ENCODE data around the gene EFHC2. TPM values are rescaled to one million over a fixed set of nuclear protein-coding genes. Genes with fewer than 3 reads are reported as not detected.

EFHC2 gene
- total RNA-seq, 2 experiments from 2014 or later = not detected

DNA sequence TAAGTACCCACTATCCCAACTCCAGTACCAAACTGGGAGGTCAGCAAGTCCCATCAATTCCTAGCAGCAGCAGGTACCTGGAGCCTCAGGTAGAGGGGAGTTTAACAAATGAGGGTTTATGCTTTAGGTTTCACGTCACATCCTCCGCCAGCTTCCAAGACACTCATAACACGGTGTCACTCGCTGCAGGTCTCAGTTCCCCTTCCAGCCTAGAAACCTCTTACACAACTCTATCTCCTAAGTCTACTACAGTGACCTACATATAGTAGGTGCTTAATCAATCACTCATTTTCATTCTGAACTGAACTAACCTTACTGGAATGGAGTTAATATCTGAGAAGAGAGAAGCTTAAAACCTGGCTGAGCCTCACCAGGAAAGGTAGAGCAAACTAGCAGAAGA, 96.0 kb downstream of the EFHC2 start:
- ChIA-PET CTCF (ENCODE audit: unreplicated experiment) (no interaction called here), POLR2A (no interaction called here)
- Histone ChIP-seq H3K9me3 (ENCODE audit: low read length) (no peaks in the 10 kb centered on the region), H3K27ac (ENCODE audit: low read depth, low read length, poor library complexity, severe bottlenecking) (no peak overlapping the region), H3K4me3 (ENCODE audit: low read depth, low read length, poor library complexity, severe bottlenecking) (no peak overlapping the region), H2AFZ (ENCODE audit: low read length) (no peak overlapping the region), H4K20me1 (ENCODE audit: insufficient read depth, low read length) (no peaks in the 10 kb centered on the region), H3K4me1 (ENCODE audit: insufficient read depth, low read length, poor library complexity, severe bottlenecking) (no peaks in the 10 kb centered on the region), H3K4me2 (ENCODE audit: low read length) (no peak overlapping the region), H3K79me2 (ENCODE audit: insufficient read depth, low read depth, low read length) (no peaks in the 10 kb centered on the region), H3K36me3 (ENCODE audit: insufficient read depth, low read length) (no peaks in the 10 kb centered on the region), H3K9me2 (ENCODE audit: insufficient read depth, low read length) (no peaks in the 10 kb centered on the region)
- intact Hi-C loops (cut with micrococcal nuclease; ENCODE audit: unreplicated experiment) = no loop called here
- no peak for DNase-seq (ENCODE audit: low spot score)
- TF ChIP-seq, protein P1, sequence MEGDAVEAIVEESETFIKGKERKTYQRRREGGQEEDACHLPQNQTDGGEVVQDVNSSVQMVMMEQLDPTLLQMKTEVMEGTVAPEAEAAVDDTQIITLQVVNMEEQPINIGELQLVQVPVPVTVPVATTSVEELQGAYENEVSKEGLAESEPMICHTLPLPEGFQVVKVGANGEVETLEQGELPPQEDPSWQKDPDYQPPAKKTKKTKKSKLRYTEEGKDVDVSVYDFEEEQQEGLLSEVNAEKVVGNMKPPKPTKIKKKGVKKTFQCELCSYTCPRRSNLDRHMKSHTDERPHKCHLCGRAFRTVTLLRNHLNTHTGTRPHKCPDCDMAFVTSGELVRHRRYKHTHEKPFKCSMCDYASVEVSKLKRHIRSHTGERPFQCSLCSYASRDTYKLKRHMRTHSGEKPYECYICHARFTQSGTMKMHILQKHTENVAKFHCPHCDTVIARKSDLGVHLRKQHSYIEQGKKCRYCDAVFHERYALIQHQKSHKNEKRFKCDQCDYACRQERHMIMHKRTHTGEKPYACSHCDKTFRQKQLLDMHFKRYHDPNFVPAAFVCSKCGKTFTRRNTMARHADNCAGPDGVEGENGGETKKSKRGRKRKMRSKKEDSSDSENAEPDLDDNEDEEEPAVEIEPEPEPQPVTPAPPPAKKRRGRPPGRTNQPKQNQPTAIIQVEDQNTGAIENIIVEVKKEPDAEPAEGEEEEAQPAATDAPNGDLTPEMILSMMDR (conservative IDR thresholded peaks at IDR 0.05; ENCODE audit: low read length) = no peak
- no peak for TF ChIP-seq EZH2phosphoT487 (IDR thresholded peaks at IDR 0.05; ENCODE audit: borderline replicate concordance, low read depth, low read length)
- BruUV-seq (replicated peaks) = no TSS peak

DNA sequence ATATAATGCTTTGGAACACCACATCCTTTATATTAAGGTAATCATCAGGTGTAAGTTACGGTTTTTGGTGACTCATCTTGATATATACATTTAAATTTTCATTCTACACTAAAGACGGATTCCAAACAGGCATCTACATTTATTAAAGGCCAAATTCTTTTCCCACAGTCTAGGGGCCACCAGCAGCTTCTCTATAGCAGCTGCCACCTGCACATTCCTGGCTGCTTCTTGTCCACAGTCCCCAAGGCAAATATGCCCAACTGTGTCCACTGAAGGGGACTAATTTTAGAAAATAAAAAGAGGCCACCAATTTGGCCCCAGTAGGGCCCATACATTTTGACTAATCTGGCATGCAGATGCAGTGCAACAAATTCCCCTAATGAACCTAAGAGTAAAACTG, 96.6 kb downstream of the EFHC2 start:
- BruUV-seq (replicated peaks) = no TSS peak
- H3K4me3 ChIP-seq (ENCODE audit: low read depth, low read length, poor library complexity, severe bottlenecking) = no peak overlapping the region
- no peaks in the 10 kb centered on the region for H3K4me1 ChIP-seq (ENCODE audit: insufficient read depth, low read length, poor library complexity, severe bottlenecking)
- ChIA-PET POLR2A (no interaction called here), CTCF (ENCODE audit: unreplicated experiment) (no interaction called here)
- H3K36me3 ChIP-seq (ENCODE audit: insufficient read depth, low read length) = no peaks in the 10 kb centered on the region
- no peak overlapping the region for H3K4me2 ChIP-seq (ENCODE audit: low read length)
- no peak overlapping the region for H2AFZ ChIP-seq (ENCODE audit: low read length)
- DNase-seq (ENCODE audit: low spot score) = no peak
- no peaks in the 10 kb centered on the region for H4K20me1 ChIP-seq (ENCODE audit: insufficient read depth, low read length)
- no peaks in the 10 kb centered on the region for H3K9me2 ChIP-seq (ENCODE audit: insufficient read depth, low read length)
- H3K9me3 ChIP-seq (ENCODE audit: low read length) = no peaks in the 10 kb centered on the region
- TF ChIP-seq EZH2phosphoT487 (IDR thresholded peaks at IDR 0.05; ENCODE audit: borderline replicate concordance, low read depth, low read length) = no peak
- TF ChIP-seq, protein P1 (conservative IDR thresholded peaks at IDR 0.05; ENCODE audit: low read length) = no peak
- no peaks in the 10 kb centered on the region for H3K79me2 ChIP-seq (ENCODE audit: insufficient read depth, low read depth, low read length)
- no peak overlapping the region for H3K27ac ChIP-seq (ENCODE audit: low read depth, low read length, poor library complexity, severe bottlenecking)
- intact Hi-C loops (cut with micrococcal nuclease; ENCODE audit: unreplicated experiment) = no loop called here

GRCh38 chrX:44245733-44246132, 97.7 kb downstream of the EFHC2 start:
- no peaks in the 10 kb centered on the region for H4K20me1 ChIP-seq (ENCODE audit: insufficient read depth, low read length)
- no peaks in the 10 kb centered on the region for H3K9me3 ChIP-seq (ENCODE audit: low read length)
- no peaks in the 10 kb centered on the region for H3K79me2 ChIP-seq (ENCODE audit: insufficient read depth, low read depth, low read length)
- H3K4me3 ChIP-seq (ENCODE audit: low read depth, low read length, poor library complexity, severe bottlenecking) = no peak overlapping the region
- BruUV-seq (replicated peaks) = no TSS peak
- no peaks in the 10 kb centered on the region for H3K9me2 ChIP-seq (ENCODE audit: insufficient read depth, low read length)
- CTCF ChIA-PET (ENCODE audit: unreplicated experiment) = no interaction called here
- H3K27ac ChIP-seq (ENCODE audit: low read depth, low read length, poor library complexity, severe bottlenecking) = no peak overlapping the region
- H3K36me3 ChIP-seq (ENCODE audit: insufficient read depth, low read length) = no peaks in the 10 kb centered on the region
- no peak overlapping the region for H3K4me2 ChIP-seq (ENCODE audit: low read length)
- intact Hi-C loops (cut with micrococcal nuclease; ENCODE audit: unreplicated experiment) = no loop called here
- POLR2A ChIA-PET = no interaction called here
- H2AFZ ChIP-seq (ENCODE audit: low read length) = no peak overlapping the region
- H3K4me1 ChIP-seq (ENCODE audit: insufficient read depth, low read length, poor library complexity, severe bottlenecking) = no peaks in the 10 kb centered on the region
- TF ChIP-seq, protein P1 (conservative IDR thresholded peaks at IDR 0.05; ENCODE audit: low read length) = no peak
- no peak for TF ChIP-seq EZH2phosphoT487 (IDR thresholded peaks at IDR 0.05; ENCODE audit: borderline replicate concordance, low read depth, low read length)
- DNase-seq (ENCODE audit: low spot score) = no peak
